WTC11 (cell line): ENCODE results near the gene PPOX. TPM values are rescaled to one million over a fixed set of nuclear protein-coding genes. Genes with fewer than 3 reads are reported as not detected.

Source experiments
- ATAC-seq: fragments of 200-7000 bp; cut with Tn5 transposase; 2 replicates; pipeline ENCODE4 v1.10.0; 2021; ENCODE audit warnings: mild to moderate bottlenecking, moderate library complexity
- CTCF ChIA-PET: fragments of 300-600 bp; sonication (Branson Sonifier 250); formaldehyde crosslinking; loops from one replicate; lab custom pipeline; 2021; ENCODE audit warnings: antibody characterized with exemption; lab: Charles Lee
- POLR2A ChIA-PET: fragments of 350-600 bp; sonication (Branson Sonifier 250); formaldehyde crosslinking; loops from one replicate; lab custom pipeline; 2021; ENCODE audit warnings: antibody characterized with exemption; lab: Charles Lee
- DNase-seq: peaks from one replicate; pipeline ENCODE4 v3.0.0; 2021; ENCODE audit warnings: low spot score
- H3K27ac Mint-ChIP-seq: 2 replicates; pipeline ENCODE4 v1.8.0; 2021; ENCODE audit warnings: mixed read lengths
- H3K27me3 Mint-ChIP-seq: 2 replicates; pipeline ENCODE4 v1.8.0; 2021; ENCODE audit warnings: low read depth, mild to moderate bottlenecking, moderate library complexity, mixed read lengths
- H3K36me3 Mint-ChIP-seq: 2 replicates; pipeline ENCODE4 v1.8.0; 2021; ENCODE audit warnings: mixed read lengths
- H3K4me1 Mint-ChIP-seq: 2 replicates; pipeline ENCODE4 v1.8.0; 2022; ENCODE audit warnings: mixed read lengths
- H3K4me3 Mint-ChIP-seq: 2 replicates; pipeline ENCODE4 v1.8.0; 2021; ENCODE audit warnings: mild to moderate bottlenecking, moderate library complexity, mixed read lengths
- H3K9me3 Mint-ChIP-seq: 2 replicates; pipeline ENCODE4 v1.8.0; 2021; ENCODE audit warnings: mixed read lengths
- ELF4 ChIP-seq: sonication (generic); formaldehyde crosslinking; IDR thresholded peaks from 2 replicates; pipeline ENCODE4 v1.8.1; 2022; ENCODE audit warnings: low read depth, mild to moderate bottlenecking, moderate library complexity, missing genetic modification reagents
- GABPB1 ChIP-seq: sonication (generic); formaldehyde crosslinking; IDR thresholded peaks from 2 replicates; pipeline ENCODE4 v1.8.1; 2023; ENCODE audit warnings: mild to moderate bottlenecking, missing genetic modification reagents
- IRF2 ChIP-seq: sonication (generic); formaldehyde crosslinking; IDR thresholded peaks from 2 replicates; pipeline ENCODE4 v1.8.0; 2022; ENCODE audit warnings: low read depth, missing genetic modification reagents, borderline replicate concordance
- KAT7 ChIP-seq: sonication (generic); formaldehyde crosslinking; IDR thresholded peaks from 2 replicates; pipeline ENCODE4 v1.8.1; 2023; ENCODE audit warnings: missing genetic modification reagents, mild to moderate bottlenecking, borderline replicate concordance
- NR2C2 ChIP-seq: sonication (generic); formaldehyde crosslinking; IDR thresholded peaks from 2 replicates; pipeline ENCODE4 v1.8.0; 2022; ENCODE audit warnings: mild to moderate bottlenecking, missing genetic modification reagents
- SMAD4 ChIP-seq: sonication (generic); formaldehyde crosslinking; IDR thresholded peaks from 2 replicates; pipeline ENCODE4 v1.8.0; 2022; ENCODE audit warnings: mild to moderate bottlenecking, missing genetic modification reagents
- ZBTB21 ChIP-seq: sonication (generic); formaldehyde crosslinking; IDR thresholded peaks from 2 replicates; pipeline ENCODE4 v1.8.1; 2023; ENCODE audit warnings: mild to moderate bottlenecking, missing genetic modification reagents, borderline replicate concordance
- ZNF232 ChIP-seq: sonication (generic); formaldehyde crosslinking; IDR thresholded peaks from 2 replicates; pipeline ENCODE4 v1.8.0; 2022; ENCODE audit warnings: mild to moderate bottlenecking, missing genetic modification reagents
- total RNA-seq: library from RNA; stranded (reverse); gene quantifications from 3 replicates; pipeline ENCODE4 v1.2.3, GENCODE V29; 2021
- TF ChIP-seq, protein P1 (sequence below): fragments of 250-450 bp; sonication (Bioruptor Pico); IDR thresholded peaks from 2 replicates; pipeline ENCODE4 v1.9.0; 2021; ENCODE audit warnings: moderate library complexity, mild to moderate bottlenecking, inconsistent platforms, borderline replicate concordance

Gene PPOX
- total RNA-seq, 1 experiment from 2014 or later: 44.8 TPM

DNA sequence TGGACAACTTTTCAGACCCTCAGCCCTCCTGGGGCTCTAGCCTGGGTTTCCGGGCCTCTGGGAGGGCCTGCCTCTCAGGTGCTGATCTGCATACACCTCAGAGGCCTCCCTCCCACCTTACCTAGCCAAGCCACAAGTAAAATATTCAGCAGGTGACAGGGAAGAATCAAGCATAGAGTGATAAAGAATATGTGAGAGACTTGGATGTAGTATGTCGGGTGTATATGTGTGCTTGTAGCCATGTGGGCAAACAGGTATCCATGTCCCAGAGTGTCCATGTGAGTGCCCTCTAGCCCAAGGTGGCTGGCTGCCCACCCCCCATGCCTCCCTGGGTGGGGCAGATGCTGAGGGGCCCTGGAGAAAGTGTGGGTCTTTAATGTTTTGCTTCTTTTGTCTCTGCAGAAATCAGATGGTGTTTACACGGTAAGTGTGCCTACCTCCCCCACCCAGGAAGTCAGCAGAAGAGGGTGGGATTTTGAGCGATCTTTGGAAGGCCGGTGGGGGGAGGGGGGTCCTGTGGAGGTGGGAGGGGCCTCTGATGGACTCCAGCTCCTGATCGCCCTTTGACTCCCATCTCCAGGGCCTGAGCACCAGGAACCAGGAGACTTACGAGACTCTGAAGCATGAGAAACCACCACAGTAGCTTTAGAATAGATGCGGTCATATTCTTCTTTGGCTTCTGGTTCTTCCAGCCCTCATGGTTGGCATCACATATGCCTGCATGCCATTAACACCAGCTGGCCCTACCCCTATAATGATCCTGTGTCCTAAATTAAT is 52.3 kb downstream of the PPOX start:
- ChIA-PET CTCF (interaction anchor here (1.0 to 1.9 kb wide), 4 partner anchors 8 to 164 kb away, joined by 3 to 7 read pairs (median 4); no protein-coding TSS in a partner anchor), POLR2A (no interaction called here)
- H3K4me3 Mint-ChIP-seq: no peak overlapping the region
- peak; percentile 23; the same call in 1 of the 2 replicates for ATAC-seq
- DNase-seq: no peak
- no peaks in the 10 kb centered on the region for H3K9me3 Mint-ChIP-seq
- H3K36me3 Mint-ChIP-seq: peaks cover 15% of the 10 kb centered on the region
- H3K4me1 Mint-ChIP-seq: peaks cover 33% of the 10 kb centered on the region
- H3K27me3 Mint-ChIP-seq: no peaks in the 10 kb centered on the region
- TF ChIP-seq NR2C2: no peak
- peak; percentile 22; the same call in 1 of the 2 replicates for TF ChIP-seq GABPB1 (CRISPR knock-in tag)
- TF ChIP-seq SMAD4: no peak
- H3K27ac Mint-ChIP-seq: no peak overlapping the region; the same call in 1 of the 2 replicates

DNA sequence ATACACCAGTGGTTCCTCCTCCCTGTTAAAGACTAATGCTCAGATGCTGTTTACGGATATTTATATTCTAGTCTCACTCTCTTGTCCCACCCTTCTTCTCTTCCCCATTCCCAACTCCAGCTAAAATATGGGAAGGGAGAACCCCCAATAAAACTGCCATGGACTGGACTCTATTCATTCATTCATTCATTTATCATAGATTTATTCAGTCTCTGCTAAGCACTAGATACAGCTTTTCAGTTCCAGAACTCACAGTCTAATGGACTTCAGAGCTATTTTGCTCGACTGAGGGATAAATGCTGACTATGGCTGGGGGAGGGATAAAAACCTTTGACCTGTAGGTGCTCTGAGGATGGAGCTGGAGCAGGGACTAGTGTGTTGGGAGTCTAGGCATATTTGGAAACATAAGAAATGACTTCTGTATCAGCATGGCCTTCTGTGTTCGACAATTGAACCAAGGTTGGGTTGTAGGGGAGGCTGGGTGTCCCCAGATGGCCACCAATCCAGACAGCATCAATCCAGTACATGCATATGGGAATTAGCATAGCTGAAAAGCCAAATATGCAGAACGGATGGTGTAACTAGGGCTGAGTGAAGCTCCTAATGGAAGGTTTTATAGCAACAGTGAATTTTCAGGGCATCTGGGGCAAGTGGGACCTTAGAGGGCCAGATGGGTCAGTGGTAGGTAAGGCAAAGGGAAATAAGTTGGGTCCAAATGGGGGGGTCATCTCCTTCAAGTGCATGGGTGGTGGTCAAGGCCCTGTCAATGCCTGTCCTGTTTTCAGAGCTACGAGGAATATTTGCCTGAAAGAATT is 53.1 kb downstream of the PPOX start:
- Mint-ChIP-seq H3K9me3 (no peaks in the 10 kb centered on the region), H3K36me3 (peaks cover 8% of the 10 kb centered on the region), H3K4me3 (no peak overlapping the region)
- ATAC-seq: no peak
- TF ChIP-seq ZBTB21 (no peak), IRF2 (CRISPR knock-in tag) (no peak)
- TF ChIP-seq, all 79 proteins: peak for 0
- no peak for DNase-seq
- Mint-ChIP-seq H3K27ac (no peak overlapping the region), H3K27me3 (no peaks in the 10 kb centered on the region), H3K4me1 (peaks cover 38% of the 10 kb centered on the region)
- CTCF ChIA-PET: interaction anchor here (0.9 to 1.4 kb wide), 5 partner anchors 7 to 163 kb away, joined by 3 to 6 read pairs (median 3); partner anchors contain the start of gene ADAMTS4
- POLR2A ChIA-PET: no interaction called here

DNA sequence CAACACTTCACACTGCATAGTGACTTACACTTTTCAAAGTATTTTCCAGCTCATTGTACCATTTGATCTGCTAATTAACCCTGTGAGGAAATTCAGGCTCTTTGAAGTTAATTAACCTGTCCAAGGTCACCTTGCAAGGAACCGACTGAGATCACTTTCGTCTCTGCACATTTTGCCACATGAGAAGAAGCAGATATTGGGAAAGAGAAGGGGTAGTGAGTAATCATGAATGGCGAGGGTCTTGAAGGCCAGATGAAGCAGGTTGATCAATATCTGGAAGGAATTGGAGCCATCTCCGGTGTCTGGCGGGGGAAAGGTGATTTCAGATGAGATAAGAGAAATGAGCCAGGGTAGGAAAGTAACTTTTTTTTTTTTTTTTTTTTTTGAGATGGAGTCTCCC is 53.8 kb downstream of the PPOX start:
- POLR2A ChIA-PET: no interaction called here
- H3K27ac Mint-ChIP-seq: no peak overlapping the region; the same call in 1 of the 2 replicates
- CTCF ChIA-PET: interaction anchor here (0.6 to 4.0 kb wide), 4 partner anchors 18 to 86 kb away, joined by 3 to 18 read pairs (median 4); partner anchors contain the start of genes ADAMTS4 and NDUFS2
- DNase-seq: no peak
- peaks cover 3% of the 10 kb centered on the region for H3K36me3 Mint-ChIP-seq
- H3K4me1 Mint-ChIP-seq: peaks cover 39% of the 10 kb centered on the region
- H3K4me3 Mint-ChIP-seq: no peak overlapping the region
- TF ChIP-seq ZNF232 (CRISPR knock-in tag): no peak
- TF ChIP-seq, protein P1, sequence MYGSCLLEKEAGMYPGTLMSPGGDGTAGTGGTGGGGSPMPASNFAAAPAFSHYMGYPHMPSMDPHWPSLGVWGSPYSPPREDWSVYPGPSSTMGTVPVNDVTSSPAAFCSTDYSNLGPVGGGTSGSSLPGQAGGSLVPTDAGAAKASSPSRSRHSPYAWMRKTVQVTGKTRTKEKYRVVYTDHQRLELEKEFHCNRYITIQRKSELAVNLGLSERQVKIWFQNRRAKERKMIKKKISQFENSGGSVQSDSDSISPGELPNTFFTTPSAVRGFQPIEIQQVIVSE: no peak
- TF ChIP-seq KAT7 (CRISPR knock-in tag): no peak
- TF ChIP-seq ELF4 (CRISPR knock-in tag): no peak
- TF ChIP-seq, all 79 proteins: peak for 0
- no peak for ATAC-seq
- no peaks in the 10 kb centered on the region for H3K9me3 Mint-ChIP-seq
- H3K27me3 Mint-ChIP-seq: no peaks in the 10 kb centered on the region

Other genes starting within 250 kb of the PPOX start
- gene ITLN2, start 211.6 kb upstream of the PPOX start, total RNA-seq: 5.9 to 7.8 TPM (median 7.0 TPM) in 3 replicates
- 202 to 213 TPM (median 203 TPM) in 3 replicates for gene F11R, start 145.3 kb upstream of the PPOX start, total RNA-seq
- 74.5 to 107 TPM (median 100 TPM) in 3 replicates for gene TSTD1, start 127.5 kb upstream of the PPOX start, total RNA-seq
- 55.9 to 65.6 TPM (median 57.8 TPM) in 3 replicates for gene USF1, start 120.4 kb upstream of the PPOX start, total RNA-seq
- gene ARHGAP30, start 96.5 kb upstream of the PPOX start, total RNA-seq: 0.39 to 0.92 TPM (median 0.52 TPM) in 3 replicates
- gene NECTIN4, start 76.9 kb upstream of the PPOX start, total RNA-seq: 0.46 to 1.7 TPM (median 0.48 TPM) in 3 replicates
- gene KLHDC9, start 68.1 kb upstream of the PPOX start, total RNA-seq: 5.8 to 8.7 TPM (median 8.7 TPM) in 3 replicates
- 91.0 to 95.4 TPM (median 92.6 TPM) in 3 replicates for gene PFDN2, start 48.4 kb upstream of the PPOX start, total RNA-seq
- gene NIT1, start 48.3 kb upstream of the PPOX start, total RNA-seq: 44.4 to 47.2 TPM (median 46.5 TPM) in 3 replicates
- gene DEDD, start 33.8 kb upstream of the PPOX start, total RNA-seq: 39.2 to 43.3 TPM (median 40.0 TPM) in 3 replicates
- gene UFC1, start 12.4 kb upstream of the PPOX start, total RNA-seq: 56.2 to 61.2 TPM (median 60.7 TPM) in 3 replicates
- gene USP21, start 6.9 kb upstream of the PPOX start, total RNA-seq: 30.7 to 31.1 TPM (median 30.8 TPM) in 3 replicates
- gene B4GALT3, start 11.1 kb downstream of the PPOX start, total RNA-seq: 40.1 to 44.8 TPM (median 40.7 TPM) in 3 replicates
- 9.1 to 11.2 TPM (median 10.0 TPM) in 3 replicates for gene ADAMTS4, start 32.6 kb downstream of the PPOX start, total RNA-seq
- 105 to 108 TPM (median 105 TPM) in 3 replicates for gene NDUFS2, start 35.9 kb downstream of the PPOX start, total RNA-seq
- gene FCER1G, start 48.9 kb downstream of the PPOX start, total RNA-seq: 0.48 to 1.0 TPM (median 0.85 TPM) in 3 replicates
- 1.9 to 2.5 TPM (median 2.2 TPM) in 3 replicates for gene APOA2, start 57.2 kb downstream of the PPOX start, total RNA-seq
- 13.0 to 16.9 TPM (median 15.1 TPM) in 3 replicates for gene TOMM40L, start 59.6 kb downstream of the PPOX start, total RNA-seq
- 0.16 TPM in 1 of 3 replicates, not detected in the others for gene NR1I3, start 71.8 kb downstream of the PPOX start, total RNA-seq
- gene PCP4L1, start 92.3 kb downstream of the PPOX start, total RNA-seq: 0.92 to 1.2 TPM (median 1.1 TPM) in 3 replicates
- 3.2 to 5.5 TPM (median 5.2 TPM) in 3 replicates for gene MPZ, start 143.5 kb downstream of the PPOX start, total RNA-seq
- 193 to 207 TPM (median 196 TPM) in 3 replicates for gene SDHC, start 148.0 kb downstream of the PPOX start, total RNA-seq
- not detected in 3 replicates for gene CFAP126, start 201.4 kb downstream of the PPOX start, total RNA-seq